WTC11 (cell line): ENCODE results near the gene SLC41A3. TPM values are rescaled to one million over a fixed set of nuclear protein-coding genes. Genes with fewer than 3 reads are reported as not detected.

Experiments
- ATAC-seq: fragments of 200-7000 bp; cut with Tn5 transposase; 2 replicates; pipeline ENCODE4 v1.10.0; 2021; ENCODE audit warnings: mild to moderate bottlenecking, moderate library complexity
- CTCF ChIA-PET: fragments of 300-600 bp; sonication (Branson Sonifier 250); formaldehyde crosslinking; loops from one replicate; lab custom pipeline; 2021; ENCODE audit warnings: antibody characterized with exemption; lab: Charles Lee
- POLR2A ChIA-PET: fragments of 350-600 bp; sonication (Branson Sonifier 250); formaldehyde crosslinking; loops from one replicate; lab custom pipeline; 2021; ENCODE audit warnings: antibody characterized with exemption; lab: Charles Lee
- DNase-seq: peaks from one replicate; pipeline ENCODE4 v3.0.0; 2021; ENCODE audit warnings: low spot score
- H3K27ac Mint-ChIP-seq: 2 replicates; pipeline ENCODE4 v1.8.0; 2021; ENCODE audit warnings: mixed read lengths
- H3K27me3 Mint-ChIP-seq: 2 replicates; pipeline ENCODE4 v1.8.0; 2021; ENCODE audit warnings: low read depth, mild to moderate bottlenecking, moderate library complexity, mixed read lengths
- H3K36me3 Mint-ChIP-seq: 2 replicates; pipeline ENCODE4 v1.8.0; 2021; ENCODE audit warnings: mixed read lengths
- H3K4me1 Mint-ChIP-seq: 2 replicates; pipeline ENCODE4 v1.8.0; 2022; ENCODE audit warnings: mixed read lengths
- H3K4me3 Mint-ChIP-seq: 2 replicates; pipeline ENCODE4 v1.8.0; 2021; ENCODE audit warnings: mild to moderate bottlenecking, moderate library complexity, mixed read lengths
- H3K9me3 Mint-ChIP-seq: 2 replicates; pipeline ENCODE4 v1.8.0; 2021; ENCODE audit warnings: mixed read lengths
- AFF4 ChIP-seq: sonication (generic); formaldehyde crosslinking; IDR thresholded peaks from 2 replicates; pipeline ENCODE4 v1.8.1; 2023; ENCODE audit warnings: mild to moderate bottlenecking, missing genetic modification reagents, borderline replicate concordance
- CBFB ChIP-seq: sonication (generic); formaldehyde crosslinking; IDR thresholded peaks from 2 replicates; pipeline ENCODE4 v1.8.1; 2022; ENCODE audit warnings: mild to moderate bottlenecking, low read depth, missing genetic modification reagents
- CDX4 ChIP-seq: fragments of 250-450 bp; sonication (Bioruptor Pico); IDR thresholded peaks from 2 replicates; pipeline ENCODE4 v1.9.0; 2021; ENCODE audit warnings: moderate library complexity, mild to moderate bottlenecking, inconsistent platforms, borderline replicate concordance
- FOXJ3 ChIP-seq: sonication (generic); formaldehyde crosslinking; IDR thresholded peaks from 2 replicates; pipeline ENCODE4 v1.9.0; 2021; ENCODE audit warnings: missing genetic modification reagents, mild to moderate bottlenecking, borderline replicate concordance
- FOXK1 ChIP-seq: sonication (generic); formaldehyde crosslinking; IDR thresholded peaks from 2 replicates; pipeline ENCODE4 v1.8.0; 2022; ENCODE audit warnings: mild to moderate bottlenecking, moderate library complexity, missing genetic modification reagents
- FOXP1 ChIP-seq: sonication (generic); formaldehyde crosslinking; IDR thresholded peaks from 2 replicates; pipeline ENCODE4 v1.8.0; 2022; ENCODE audit warnings: missing genetic modification reagents, mild to moderate bottlenecking, moderate library complexity, borderline replicate concordance
- HMGA2 ChIP-seq: fragments of 250-450 bp; sonication (Bioruptor Pico); IDR thresholded peaks from 2 replicates; pipeline ENCODE4 v1.4.0; 2021; ENCODE audit warnings: mild to moderate bottlenecking, moderate library complexity
- JUN ChIP-seq: sonication (generic); formaldehyde crosslinking; IDR thresholded peaks from 2 replicates; pipeline ENCODE4 v1.8.0; 2023; ENCODE audit warnings: mild to moderate bottlenecking, missing genetic modification reagents
- MYBL2 ChIP-seq: sonication (generic); formaldehyde crosslinking; IDR thresholded peaks from 2 replicates; pipeline ENCODE4 v1.8.1; 2023; ENCODE audit warnings: mild to moderate bottlenecking, moderate library complexity, missing genetic modification reagents
- NFATC4 ChIP-seq: fragments of 250-450 bp; sonication (Bioruptor Pico); IDR thresholded peaks from 2 replicates; pipeline ENCODE4 v1.9.0; 2021; ENCODE audit warnings: mild to moderate bottlenecking
- PREB ChIP-seq: sonication (generic); formaldehyde crosslinking; IDR thresholded peaks from 2 replicates; pipeline ENCODE4 v1.8.1; 2022; ENCODE audit warnings: mild to moderate bottlenecking, missing genetic modification reagents, moderate library complexity, borderline replicate concordance
- RORB ChIP-seq: fragments of 250-450 bp; sonication (Bioruptor Pico); IDR thresholded peaks from 2 replicates; pipeline ENCODE4 v1.9.0; 2021; ENCODE audit warnings: mild to moderate bottlenecking
- SMAD4 ChIP-seq: sonication (generic); formaldehyde crosslinking; IDR thresholded peaks from 2 replicates; pipeline ENCODE4 v1.8.0; 2022; ENCODE audit warnings: mild to moderate bottlenecking, missing genetic modification reagents
- ZBTB21 ChIP-seq: sonication (generic); formaldehyde crosslinking; IDR thresholded peaks from 2 replicates; pipeline ENCODE4 v1.8.1; 2023; ENCODE audit warnings: mild to moderate bottlenecking, missing genetic modification reagents, borderline replicate concordance
- ZNF121 ChIP-seq: sonication (generic); formaldehyde crosslinking; IDR thresholded peaks from 2 replicates; pipeline ENCODE4 v1.8.0; 2023; ENCODE audit warnings: missing genetic modification reagents
- ZNF232 ChIP-seq: sonication (generic); formaldehyde crosslinking; IDR thresholded peaks from 2 replicates; pipeline ENCODE4 v1.8.0; 2022; ENCODE audit warnings: mild to moderate bottlenecking, missing genetic modification reagents
- ZNF416 ChIP-seq: fragments of 250-450 bp; sonication (Bioruptor Pico); IDR thresholded peaks from 2 replicates; pipeline ENCODE4 v1.9.0; 2021; ENCODE audit warnings: mild to moderate bottlenecking, inconsistent platforms
- ZNF671 ChIP-seq: fragments of 250-450 bp; sonication (Bioruptor Pico); IDR thresholded peaks from 2 replicates; pipeline ENCODE4 v1.8.0; 2021; ENCODE audit warnings: mild to moderate bottlenecking
- total RNA-seq: library from RNA; stranded (reverse); gene quantifications from 3 replicates; pipeline ENCODE4 v1.2.3, GENCODE V29; 2021
- TF ChIP-seq, protein P1 (sequence below): sonication (generic); formaldehyde crosslinking; IDR thresholded peaks from 2 replicates; pipeline ENCODE4 v1.8.0; 2022; ENCODE audit warnings: mild to moderate bottlenecking, missing genetic modification reagents
- TF ChIP-seq, protein P2 (sequence below): sonication (generic); formaldehyde crosslinking; IDR thresholded peaks from 2 replicates; pipeline ENCODE4 v1.8.0; 2023; ENCODE audit warnings: missing genetic modification reagents, mild to moderate bottlenecking, borderline replicate concordance
- TF ChIP-seq, protein P3 (sequence below): fragments of 250-450 bp; sonication (Bioruptor Pico); IDR thresholded peaks from 2 replicates; pipeline ENCODE4 v1.9.0; 2021; ENCODE audit warnings: mild to moderate bottlenecking
- TF ChIP-seq, protein P4 (sequence below): sonication (generic); formaldehyde crosslinking; IDR thresholded peaks from 2 replicates; pipeline ENCODE4 v1.8.0; 2022; ENCODE audit warnings: mild to moderate bottlenecking, missing genetic modification reagents

The SLC41A3 gene
- total RNA-seq, 1 experiment from 2014 or later: 28.4 TPM

DNA sequence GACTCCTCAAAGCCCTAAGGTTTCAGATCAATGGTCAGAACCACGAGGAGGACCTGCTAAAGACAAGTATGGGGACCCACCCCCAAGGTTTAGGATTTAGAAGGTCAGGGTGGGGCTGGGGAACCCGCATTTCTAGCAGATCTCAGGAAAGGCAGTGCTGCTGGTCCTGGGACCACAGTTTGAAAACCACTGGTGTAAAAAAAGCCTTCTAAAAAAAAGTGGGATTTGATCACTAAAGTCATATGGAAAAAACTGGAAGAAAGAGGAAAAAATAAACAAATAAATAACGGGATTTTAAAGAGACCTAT is 832 bp downstream of the SLC41A3 start:
- H3K36me3 Mint-ChIP-seq: peaks cover 19% of the 10 kb centered on the region
- CTCF ChIA-PET: no interaction called here
- ATAC-seq: no peak
- H3K9me3 Mint-ChIP-seq: peaks cover 36% of the 10 kb centered on the region
- TF ChIP-seq, protein P1, sequence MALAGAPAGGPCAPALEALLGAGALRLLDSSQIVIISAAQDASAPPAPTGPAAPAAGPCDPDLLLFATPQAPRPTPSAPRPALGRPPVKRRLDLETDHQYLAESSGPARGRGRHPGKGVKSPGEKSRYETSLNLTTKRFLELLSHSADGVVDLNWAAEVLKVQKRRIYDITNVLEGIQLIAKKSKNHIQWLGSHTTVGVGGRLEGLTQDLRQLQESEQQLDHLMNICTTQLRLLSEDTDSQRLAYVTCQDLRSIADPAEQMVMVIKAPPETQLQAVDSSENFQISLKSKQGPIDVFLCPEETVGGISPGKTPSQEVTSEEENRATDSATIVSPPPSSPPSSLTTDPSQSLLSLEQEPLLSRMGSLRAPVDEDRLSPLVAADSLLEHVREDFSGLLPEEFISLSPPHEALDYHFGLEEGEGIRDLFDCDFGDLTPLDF (CRISPR knock-in tag): no peak
- TF ChIP-seq AFF4 (CRISPR knock-in tag) (no peak), MYBL2 (CRISPR knock-in tag) (no peak), ZNF121 (no peak), FOXJ3 (no peak), SMAD4 (CRISPR knock-in tag) (no peak), HMGA2 (no peak), CDX4 (CRISPR knock-in tag) (no peak), ZNF671 (no peak), ZNF416 (no peak), FOXK1 (CRISPR knock-in tag) (no peak), NFATC4 (no peak)
- TF ChIP-seq, protein P2, sequence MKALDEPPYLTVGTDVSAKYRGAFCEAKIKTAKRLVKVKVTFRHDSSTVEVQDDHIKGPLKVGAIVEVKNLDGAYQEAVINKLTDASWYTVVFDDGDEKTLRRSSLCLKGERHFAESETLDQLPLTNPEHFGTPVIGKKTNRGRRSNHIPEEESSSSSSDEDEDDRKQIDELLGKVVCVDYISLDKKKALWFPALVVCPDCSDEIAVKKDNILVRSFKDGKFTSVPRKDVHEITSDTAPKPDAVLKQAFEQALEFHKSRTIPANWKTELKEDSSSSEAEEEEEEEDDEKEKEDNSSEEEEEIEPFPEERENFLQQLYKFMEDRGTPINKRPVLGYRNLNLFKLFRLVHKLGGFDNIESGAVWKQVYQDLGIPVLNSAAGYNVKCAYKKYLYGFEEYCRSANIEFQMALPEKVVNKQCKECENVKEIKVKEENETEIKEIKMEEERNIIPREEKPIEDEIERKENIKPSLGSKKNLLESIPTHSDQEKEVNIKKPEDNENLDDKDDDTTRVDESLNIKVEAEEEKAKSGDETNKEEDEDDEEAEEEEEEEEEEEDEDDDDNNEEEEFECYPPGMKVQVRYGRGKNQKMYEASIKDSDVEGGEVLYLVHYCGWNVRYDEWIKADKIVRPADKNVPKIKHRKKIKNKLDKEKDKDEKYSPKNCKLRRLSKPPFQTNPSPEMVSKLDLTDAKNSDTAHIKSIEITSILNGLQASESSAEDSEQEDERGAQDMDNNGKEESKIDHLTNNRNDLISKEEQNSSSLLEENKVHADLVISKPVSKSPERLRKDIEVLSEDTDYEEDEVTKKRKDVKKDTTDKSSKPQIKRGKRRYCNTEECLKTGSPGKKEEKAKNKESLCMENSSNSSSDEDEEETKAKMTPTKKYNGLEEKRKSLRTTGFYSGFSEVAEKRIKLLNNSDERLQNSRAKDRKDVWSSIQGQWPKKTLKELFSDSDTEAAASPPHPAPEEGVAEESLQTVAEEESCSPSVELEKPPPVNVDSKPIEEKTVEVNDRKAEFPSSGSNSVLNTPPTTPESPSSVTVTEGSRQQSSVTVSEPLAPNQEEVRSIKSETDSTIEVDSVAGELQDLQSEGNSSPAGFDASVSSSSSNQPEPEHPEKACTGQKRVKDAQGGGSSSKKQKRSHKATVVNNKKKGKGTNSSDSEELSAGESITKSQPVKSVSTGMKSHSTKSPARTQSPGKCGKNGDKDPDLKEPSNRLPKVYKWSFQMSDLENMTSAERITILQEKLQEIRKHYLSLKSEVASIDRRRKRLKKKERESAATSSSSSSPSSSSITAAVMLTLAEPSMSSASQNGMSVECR: no peak
- TF ChIP-seq, all 79 proteins: peak for 0
- peaks cover 12% of the 10 kb centered on the region for H3K27me3 Mint-ChIP-seq
- H3K4me1 Mint-ChIP-seq: peaks cover 13% of the 10 kb centered on the region
- DNase-seq: no peak
- no peak overlapping the region for H3K27ac Mint-ChIP-seq
- POLR2A ChIA-PET: no interaction called here
- peak overlapping the region; percentile 91 for H3K4me3 Mint-ChIP-seq

DNA sequence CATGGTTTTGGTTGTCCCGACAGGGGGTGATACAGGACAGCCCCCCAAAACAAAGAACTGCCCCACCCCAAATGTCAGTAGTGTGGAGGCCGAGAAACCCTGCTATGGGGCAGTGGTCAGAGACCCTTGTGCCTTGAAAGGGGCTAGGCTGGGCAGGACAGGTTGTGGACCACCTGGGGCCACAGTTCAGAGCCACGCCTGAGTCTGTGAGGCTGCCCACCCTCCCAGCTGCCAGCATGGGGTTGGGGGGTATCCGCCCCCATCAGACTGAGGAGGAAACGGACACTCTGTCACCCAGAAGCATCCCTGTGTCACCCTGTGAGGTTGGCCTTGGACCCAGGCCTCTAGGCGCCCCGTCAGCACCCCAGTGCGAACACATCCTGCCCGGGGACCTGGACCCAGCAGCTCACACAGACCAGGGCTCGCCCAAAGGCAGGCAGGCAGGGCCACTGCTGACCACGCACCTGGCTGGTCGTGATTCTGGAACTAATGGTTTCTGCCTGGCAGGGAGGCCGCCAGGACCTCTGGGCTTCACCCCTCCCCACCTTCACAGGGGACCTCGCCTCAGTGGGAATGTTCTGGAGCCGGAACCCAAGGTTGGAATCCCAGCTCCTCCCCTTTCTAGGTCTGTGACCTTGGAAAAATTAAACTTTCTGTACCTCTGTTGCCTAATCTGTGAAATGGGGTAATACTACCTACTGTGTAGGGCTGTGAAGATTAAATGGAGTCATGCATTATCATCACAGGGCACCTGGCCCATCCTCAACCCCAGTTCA is 1.4 kb downstream of the SLC41A3 start:
- CTCF ChIA-PET: interaction anchor here (1.0 kb wide), 1 partner anchor 78 kb away, joined by 3 read pairs; no protein-coding TSS in a partner anchor
- Mint-ChIP-seq H3K9me3 (peaks cover 30% of the 10 kb centered on the region), H3K27ac (no peak overlapping the region), H3K4me1 (peaks cover 13% of the 10 kb centered on the region), H3K4me3 (peak overlapping the region; percentile 91), H3K36me3 (peaks cover 15% of the 10 kb centered on the region), H3K27me3 (peaks cover 12% of the 10 kb centered on the region)
- no peak for DNase-seq
- POLR2A ChIA-PET: no interaction called here
- no peak for ATAC-seq
- no peak for TF ChIP-seq CBFB
- TF ChIP-seq, protein P3, sequence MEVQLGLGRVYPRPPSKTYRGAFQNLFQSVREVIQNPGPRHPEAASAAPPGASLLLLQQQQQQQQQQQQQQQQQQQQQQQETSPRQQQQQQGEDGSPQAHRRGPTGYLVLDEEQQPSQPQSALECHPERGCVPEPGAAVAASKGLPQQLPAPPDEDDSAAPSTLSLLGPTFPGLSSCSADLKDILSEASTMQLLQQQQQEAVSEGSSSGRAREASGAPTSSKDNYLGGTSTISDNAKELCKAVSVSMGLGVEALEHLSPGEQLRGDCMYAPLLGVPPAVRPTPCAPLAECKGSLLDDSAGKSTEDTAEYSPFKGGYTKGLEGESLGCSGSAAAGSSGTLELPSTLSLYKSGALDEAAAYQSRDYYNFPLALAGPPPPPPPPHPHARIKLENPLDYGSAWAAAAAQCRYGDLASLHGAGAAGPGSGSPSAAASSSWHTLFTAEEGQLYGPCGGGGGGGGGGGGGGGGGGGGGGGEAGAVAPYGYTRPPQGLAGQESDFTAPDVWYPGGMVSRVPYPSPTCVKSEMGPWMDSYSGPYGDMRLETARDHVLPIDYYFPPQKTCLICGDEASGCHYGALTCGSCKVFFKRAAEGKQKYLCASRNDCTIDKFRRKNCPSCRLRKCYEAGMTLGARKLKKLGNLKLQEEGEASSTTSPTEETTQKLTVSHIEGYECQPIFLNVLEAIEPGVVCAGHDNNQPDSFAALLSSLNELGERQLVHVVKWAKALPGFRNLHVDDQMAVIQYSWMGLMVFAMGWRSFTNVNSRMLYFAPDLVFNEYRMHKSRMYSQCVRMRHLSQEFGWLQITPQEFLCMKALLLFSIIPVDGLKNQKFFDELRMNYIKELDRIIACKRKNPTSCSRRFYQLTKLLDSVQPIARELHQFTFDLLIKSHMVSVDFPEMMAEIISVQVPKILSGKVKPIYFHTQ (CRISPR knock-in tag): no peak
- TF ChIP-seq FOXP1 (CRISPR knock-in tag): no peak
- TF ChIP-seq ZNF232 (CRISPR knock-in tag): no peak
- no peak for TF ChIP-seq RORB (CRISPR knock-in tag)
- TF ChIP-seq ZBTB21 (CRISPR knock-in tag): no peak
- no peak for TF ChIP-seq PREB (CRISPR knock-in tag)
- TF ChIP-seq, protein P4, sequence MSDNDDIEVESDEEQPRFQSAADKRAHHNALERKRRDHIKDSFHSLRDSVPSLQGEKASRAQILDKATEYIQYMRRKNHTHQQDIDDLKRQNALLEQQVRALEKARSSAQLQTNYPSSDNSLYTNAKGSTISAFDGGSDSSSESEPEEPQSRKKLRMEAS (CRISPR knock-in tag): no peak
- no peak for TF ChIP-seq JUN (CRISPR knock-in tag)
